ENCODE results near the gene USH2A. TPM values are rescaled to one million over a fixed set of nuclear protein-coding genes. Genes with fewer than 3 reads are reported as not detected.
A peak's percentile ranks its signal among the peaks of the same experiment; 100 is the strongest.

The USH2A gene
- total RNA-seq, 1 donor from 2014 or later: under 0.01 TPM

DNA sequence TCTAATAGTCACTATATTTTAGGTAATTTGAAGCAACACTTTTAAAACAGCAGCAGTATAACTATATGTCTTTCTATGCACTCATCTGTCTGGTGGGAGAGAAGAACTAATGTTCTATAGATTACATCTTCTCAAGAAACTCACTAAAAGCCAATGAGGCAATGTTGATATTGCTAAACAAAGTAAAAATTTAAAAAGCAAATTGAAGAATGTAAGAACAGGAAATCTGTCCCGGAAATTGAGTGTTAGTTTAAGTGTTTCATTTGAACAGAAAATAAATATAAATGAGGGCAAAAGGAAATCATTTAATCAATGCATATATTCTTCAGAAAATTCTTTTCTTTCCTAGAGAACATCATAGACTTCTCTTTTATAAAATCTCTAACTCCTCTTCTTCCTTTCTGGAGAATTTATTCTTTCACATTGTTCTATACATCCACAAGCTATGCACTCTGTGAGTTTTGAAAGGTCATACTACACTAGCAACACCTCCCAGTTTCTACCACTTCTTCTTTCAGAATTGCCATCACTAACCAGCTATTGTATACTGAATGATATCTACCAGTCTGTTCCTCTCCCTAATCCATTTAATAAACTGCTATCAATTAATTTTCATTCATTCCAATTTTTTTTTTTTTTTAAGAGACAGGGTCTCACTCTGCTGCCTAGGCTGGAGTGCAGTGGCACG is 153.0 kb downstream of the USH2A start:
- DNase-seq: no peak

DNA sequence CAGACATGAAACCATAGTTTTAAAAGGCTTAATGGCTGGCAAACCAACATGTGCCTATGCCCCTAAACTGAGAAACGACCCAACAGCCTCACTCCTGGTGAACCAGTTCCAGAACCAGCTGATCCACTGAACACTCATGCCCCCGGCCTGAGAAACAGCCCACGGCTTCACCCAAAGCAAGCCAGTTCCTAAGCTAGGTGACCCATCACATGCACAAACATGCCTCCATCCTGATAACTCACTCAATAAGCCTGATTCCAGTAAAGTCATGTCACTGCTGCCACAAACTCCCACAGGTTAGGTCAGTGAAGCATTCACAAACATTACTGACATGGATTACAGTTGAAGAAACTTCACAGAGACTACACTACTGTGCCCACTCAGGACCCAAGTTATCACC is 161.6 kb downstream of the USH2A start:
- DNase-seq: no peak

- DNase-seq: no peak
Measured at GRCh38 chr1:216258856-216259255, 164.4 kb downstream of the USH2A start.

DNA sequence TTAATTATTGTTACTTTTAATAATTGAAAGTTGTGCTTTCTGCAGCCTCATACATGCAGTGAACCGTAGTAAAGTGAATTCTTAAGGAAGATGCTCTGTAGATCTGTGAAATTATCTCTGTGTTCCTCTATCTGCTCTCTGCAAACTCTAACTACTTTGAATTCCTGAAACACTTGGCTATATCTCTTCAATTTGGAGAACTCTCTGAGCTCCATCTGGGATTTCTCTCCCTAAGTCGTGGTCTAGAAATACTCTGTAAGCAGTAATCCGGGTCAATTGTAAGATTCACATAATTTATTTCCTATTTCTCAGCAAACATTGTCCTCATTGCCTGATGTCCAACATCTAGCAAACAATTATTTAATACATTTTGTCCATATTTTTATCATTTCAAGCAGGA is 164.9 kb downstream of the USH2A start:
- DNase-seq: no peak

DNA sequence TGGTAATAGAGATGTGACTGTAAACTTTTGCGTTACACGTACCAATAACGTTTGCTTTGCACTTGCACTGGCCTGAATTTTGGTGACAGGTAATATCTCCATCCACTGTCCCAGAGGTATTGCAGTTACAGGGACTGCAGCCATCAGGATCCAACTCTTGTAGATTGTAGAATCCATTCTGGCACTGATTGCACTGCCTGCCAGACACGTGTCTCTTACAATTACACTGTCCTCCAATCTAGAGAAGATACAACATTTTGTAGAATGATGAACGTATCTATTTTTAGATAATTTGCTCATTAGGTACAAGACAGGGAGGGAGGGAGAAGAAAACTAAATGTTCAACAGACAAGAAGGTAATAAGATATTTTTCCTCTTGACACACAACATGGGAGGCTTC is 172.4 kb downstream of the USH2A start:
- DNase-seq: no peak

DNA sequence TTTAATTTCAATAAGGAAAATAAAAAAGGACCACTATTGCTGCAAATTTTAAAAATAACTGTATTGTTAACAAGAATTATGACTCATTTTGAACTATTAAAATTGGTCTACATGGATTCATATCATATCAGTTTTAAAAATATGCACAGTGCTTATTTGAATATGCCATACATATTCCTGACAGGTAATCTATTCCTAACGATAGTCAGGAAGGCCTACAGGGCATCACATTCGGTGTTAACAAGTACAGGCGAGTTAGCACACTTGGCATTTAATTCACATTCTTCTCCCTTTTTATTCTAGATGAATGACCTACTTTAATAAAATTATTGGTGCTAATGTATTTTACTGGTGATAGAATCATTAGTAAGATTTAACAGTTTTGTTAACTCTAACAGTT is 174.6 kb downstream of the USH2A start:
- no peak for DNase-seq

- DNase-seq: no peak
Measured at GRCh38 chr1:216247937-216248336, 175.3 kb downstream of the USH2A start.

GRCh38 chr1:216246577-216247203 is 176.6 kb downstream of the USH2A start:
- no peak for DNase-seq

GRCh38 chr1:216238844-216239243 is 184.4 kb downstream of the USH2A start:
- no peak for DNase-seq

DNA sequence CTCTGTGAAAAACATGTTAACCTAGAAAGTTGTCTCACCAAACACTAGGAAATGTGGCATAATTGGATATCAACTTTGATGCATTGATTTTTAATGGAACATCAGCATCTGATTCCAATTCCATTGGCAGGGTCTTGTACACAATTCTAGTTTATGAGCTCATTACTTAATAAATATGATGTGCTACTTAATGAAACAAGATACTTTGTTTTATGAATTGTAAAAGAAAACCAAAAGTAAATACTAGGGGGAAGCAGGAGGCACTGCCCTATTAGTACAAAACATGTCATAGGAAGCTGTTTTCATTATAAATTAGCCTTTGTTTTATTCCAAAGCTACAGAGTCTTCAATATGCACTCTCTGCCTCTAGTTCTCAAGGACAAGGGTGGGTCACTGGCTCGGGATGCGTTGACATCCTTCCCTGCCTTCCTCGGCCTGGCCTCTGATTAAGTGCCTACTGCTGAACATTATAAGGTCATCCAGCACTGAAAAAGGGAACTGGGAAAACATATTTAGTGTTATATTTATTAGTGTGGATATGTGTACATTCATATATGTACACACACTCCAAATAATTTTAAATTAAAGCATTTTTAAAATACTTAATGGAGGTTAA is 185.2 kb downstream of the USH2A start:
- DNase-seq: no peak

- DNase-seq: no peak
Measured at GRCh38 chr1:216224233-216224632, 199.0 kb downstream of the USH2A start.

- DNase-seq: peak; percentile 37
Measured at GRCh38 chr1:216223486-216223885, 199.8 kb downstream of the USH2A start.

GRCh38 chr1:216222288-216222687 is 201.0 kb downstream of the USH2A start:
- DNase-seq: no peak

- peak; percentile 78 for DNase-seq
Measured at GRCh38 chr1:216221260-216221700, 202.0 kb downstream of the USH2A start.

DNA sequence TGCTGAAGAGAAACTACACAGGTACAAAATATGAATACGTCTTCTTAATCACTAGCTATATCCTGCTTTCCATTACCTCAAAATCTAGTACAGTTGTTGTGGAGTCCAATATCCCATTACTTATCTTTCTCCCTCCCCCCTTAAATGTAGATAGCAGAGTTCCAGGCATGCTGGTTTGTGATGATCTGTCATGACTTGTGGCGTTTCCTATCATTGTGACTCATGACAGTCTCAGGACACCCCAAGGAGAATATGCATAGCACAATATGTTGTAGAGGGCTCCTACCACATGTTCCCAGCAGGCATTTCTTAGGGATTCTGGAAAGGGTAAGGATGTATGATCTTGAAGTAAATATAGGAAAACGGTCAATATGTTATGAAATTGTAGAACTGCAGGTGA is 206.9 kb downstream of the USH2A start:
- no peak for DNase-seq

- no peak for DNase-seq
Measured at GRCh38 chr1:216215169-216215568, 208.1 kb downstream of the USH2A start.

DNA sequence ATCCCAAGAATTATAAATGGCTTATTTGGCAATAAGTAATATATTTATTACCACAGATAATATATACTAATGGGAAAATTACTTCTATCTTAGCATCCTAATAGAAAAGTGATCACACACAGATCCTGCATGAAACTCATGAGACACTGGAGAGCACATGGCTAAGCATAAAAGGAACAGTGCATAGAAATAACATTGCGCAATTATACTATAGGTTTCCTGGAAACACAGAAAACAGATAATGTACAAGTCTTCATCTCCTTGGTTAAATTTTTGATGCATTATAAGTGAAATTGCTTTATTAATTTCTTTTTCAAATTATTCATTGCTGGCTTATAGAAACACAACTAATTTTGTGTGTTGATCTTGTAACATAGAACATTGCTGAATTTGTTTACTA is 210.4 kb downstream of the USH2A start:
- DNase-seq: no peak

GRCh38 chr1:216210081-216210480 is 213.2 kb downstream of the USH2A start:
- no peak for DNase-seq

- DNase-seq: no peak
Measured at GRCh38 chr1:216209125-216209524, 214.1 kb downstream of the USH2A start.

DNA sequence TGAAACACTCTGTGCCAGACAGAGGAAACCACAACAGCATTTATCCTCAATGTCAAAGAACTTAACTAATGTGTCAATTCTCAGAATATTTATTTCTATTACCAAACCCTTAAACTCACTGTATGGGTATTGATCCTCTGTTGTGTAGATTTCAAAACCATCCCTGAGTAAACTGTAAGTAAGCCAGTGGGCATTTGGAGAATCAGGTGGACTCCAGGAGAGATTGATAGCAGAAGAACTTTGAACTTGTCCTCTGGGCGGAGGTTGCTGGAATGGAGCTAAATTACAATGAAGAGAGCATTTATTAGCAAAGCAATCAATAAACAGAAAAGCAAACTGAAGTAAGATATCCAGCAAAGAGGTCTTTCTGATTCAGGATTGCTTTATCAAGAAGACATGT is 216.1 kb downstream of the USH2A start:
- DNase-seq: no peak

- no peak for DNase-seq
Measured at GRCh38 chr1:216205176-216205575, 218.1 kb downstream of the USH2A start.

DNA sequence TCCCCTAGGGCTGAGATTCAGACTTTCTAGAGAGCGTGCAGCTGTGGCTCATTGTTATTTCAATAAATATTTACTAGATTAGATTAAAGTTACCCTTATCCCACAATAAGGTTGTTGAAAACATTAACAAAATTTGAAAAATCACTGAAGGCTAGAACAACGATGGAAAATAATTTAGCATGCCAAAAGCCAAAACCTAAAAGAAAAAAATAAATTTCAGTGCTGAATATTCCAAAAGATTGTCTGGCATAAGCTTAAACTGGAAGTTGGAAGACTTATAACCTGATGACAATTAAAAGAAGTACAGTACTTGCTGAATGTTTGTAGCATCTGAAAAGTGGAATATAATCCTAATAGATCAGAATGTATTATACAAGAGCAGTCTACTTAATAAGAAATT is 221.3 kb downstream of the USH2A start:
- no peak for DNase-seq

DNA sequence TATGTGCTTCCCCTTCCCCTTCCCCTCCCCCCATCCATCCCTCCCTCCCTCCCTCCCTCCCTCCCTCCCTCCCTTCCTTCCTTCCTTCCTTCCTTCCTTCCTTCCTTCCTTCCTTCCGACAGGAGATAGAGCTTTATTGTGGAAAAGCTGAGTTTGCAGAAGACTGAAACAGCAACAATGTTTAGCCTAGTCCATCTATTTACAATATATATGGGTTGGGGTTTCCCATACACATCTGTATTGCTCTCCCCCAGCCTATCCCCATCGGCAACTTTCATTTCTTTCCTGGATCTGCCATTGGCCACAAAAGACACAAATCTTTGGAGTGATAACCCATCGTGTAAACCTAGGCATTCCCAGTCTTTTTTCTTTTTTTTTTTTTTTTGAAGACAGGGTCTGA is 222.3 kb downstream of the USH2A start:
- no peak for DNase-seq

DNA sequence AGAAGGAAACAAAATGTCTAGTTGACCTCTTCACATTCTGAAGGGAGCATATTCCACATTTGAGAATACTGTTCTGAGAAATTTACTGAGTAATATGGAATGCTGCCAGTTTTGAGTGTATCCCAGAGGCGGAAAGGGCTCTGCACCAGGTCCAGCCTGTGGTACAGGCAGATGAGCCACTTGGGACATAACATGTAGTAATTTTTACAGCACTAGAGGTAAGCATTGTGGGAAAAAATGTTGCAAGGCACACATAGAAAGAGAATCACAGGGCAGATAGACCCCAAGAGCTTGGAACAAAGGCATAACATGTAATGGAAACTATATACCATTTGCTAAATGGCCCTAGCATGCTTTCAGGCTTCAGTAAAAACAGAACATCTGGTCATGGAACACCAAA is 228.5 kb downstream of the USH2A start:
- no peak for DNase-seq
